Mononuclear cell (primary cell): ENCODE results near the gene LKAAEAR1. TPM values are rescaled to one million over a fixed set of nuclear protein-coding genes. Genes with fewer than 3 reads are reported as not detected.

Source experiments
- H3K27me3 ChIP-seq: 2 replicates; pipeline ENCODE4 v1.6.0; 2011; ENCODE audit warnings: low read length, control low read depth; ENCODE audit not compliant: insufficient read depth
- H3K4me1 ChIP-seq: 2 replicates; pipeline ENCODE4 v1.5.1; 2011; ENCODE audit warnings: mild to moderate bottlenecking, low read length, control low read depth; ENCODE audit not compliant: insufficient read depth
- H3K4me3 ChIP-seq: 2 replicates; pipeline ENCODE4 v1.5.1; 2011; ENCODE audit warnings: mild to moderate bottlenecking, low read length, moderate library complexity
- H3K9me3 ChIP-seq: 2 replicates; pipeline ENCODE4 v1.5.1; 2011; ENCODE audit warnings: low read depth, mild to moderate bottlenecking, control low read depth, low read length
- total RNA-seq: library from RNA; depleted of rRNA; stranded (reverse); fragments of >200 nt; gene quantifications from one replicate; pipeline ENCODE4 v1.2.3, GENCODE V29; 2012

LKAAEAR1 gene
- total RNA-seq, 1 donor: 0.42 TPM

DNA sequence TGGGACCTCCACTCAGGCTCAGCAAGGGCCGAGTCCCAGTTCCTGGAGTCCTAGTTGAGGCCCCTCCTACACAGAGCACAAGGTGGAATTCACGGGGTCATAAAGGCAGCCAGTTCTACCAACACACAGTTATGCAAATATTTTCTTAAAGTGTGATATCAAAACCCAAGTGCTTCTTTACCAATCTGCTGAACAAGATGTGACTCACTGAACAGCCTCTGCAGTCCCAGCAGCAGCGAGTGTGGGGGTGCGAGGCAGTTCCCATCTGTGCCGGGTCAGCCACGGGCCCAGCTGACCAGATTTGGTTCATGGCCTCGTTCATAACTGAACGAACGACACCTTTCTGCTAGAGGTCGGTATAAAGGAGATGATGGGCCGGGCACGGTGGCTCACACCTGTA is 25.7 kb downstream of the LKAAEAR1 start:
- Histone ChIP-seq H3K4me1 (peaks cover 20% of the 10 kb centered on the region), H3K9me3 (no peaks in the 10 kb centered on the region), H3K4me3 (no peak overlapping the region), H3K27me3 (no peaks in the 10 kb centered on the region)

DNA sequence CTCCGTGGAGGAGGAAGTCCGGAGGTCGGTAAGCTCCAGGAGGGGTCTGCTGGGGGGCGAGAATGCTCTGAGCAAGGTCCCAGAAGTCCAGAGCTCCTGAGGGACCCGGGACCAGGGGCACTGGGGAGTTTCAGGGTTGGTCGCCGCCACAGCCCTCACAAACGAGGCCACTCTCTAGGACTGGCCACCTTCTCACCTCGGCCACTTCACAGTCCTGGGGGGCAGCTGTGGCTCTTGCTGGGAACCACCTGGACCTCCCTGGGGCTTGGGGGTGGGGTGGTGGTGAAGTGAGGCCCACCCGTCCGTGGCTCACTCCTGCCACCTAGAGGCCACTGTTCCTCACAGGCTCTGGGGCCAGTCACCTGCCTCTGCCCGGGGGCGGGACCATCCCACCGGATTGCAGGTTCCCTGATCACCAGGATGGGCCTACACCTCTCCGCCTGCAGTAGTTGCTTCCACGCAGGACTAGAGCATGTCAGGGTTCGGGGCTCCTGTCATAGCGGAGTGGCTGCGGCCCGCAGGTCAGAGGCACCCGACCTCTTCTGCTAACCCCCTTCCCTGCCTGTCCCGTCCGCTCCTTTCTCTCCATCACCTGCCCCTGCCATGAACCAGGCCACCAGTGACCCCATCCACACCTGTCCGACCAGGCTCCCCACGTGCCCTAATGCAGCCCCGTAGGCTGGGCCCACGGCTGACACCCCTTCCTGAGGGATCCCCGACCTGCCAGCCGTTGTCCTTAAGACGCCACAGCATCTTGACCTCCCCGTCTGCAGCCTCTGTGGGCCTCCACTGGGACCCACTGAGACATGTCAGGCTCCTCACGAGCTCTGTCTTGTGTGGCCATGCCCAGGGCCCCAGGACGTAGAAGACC is 26.3 kb downstream of the LKAAEAR1 start:
- Histone ChIP-seq H3K27me3 (no peaks in the 10 kb centered on the region), H3K4me3 (no peak overlapping the region), H3K9me3 (no peaks in the 10 kb centered on the region), H3K4me1 (peaks cover 17% of the 10 kb centered on the region)

DNA sequence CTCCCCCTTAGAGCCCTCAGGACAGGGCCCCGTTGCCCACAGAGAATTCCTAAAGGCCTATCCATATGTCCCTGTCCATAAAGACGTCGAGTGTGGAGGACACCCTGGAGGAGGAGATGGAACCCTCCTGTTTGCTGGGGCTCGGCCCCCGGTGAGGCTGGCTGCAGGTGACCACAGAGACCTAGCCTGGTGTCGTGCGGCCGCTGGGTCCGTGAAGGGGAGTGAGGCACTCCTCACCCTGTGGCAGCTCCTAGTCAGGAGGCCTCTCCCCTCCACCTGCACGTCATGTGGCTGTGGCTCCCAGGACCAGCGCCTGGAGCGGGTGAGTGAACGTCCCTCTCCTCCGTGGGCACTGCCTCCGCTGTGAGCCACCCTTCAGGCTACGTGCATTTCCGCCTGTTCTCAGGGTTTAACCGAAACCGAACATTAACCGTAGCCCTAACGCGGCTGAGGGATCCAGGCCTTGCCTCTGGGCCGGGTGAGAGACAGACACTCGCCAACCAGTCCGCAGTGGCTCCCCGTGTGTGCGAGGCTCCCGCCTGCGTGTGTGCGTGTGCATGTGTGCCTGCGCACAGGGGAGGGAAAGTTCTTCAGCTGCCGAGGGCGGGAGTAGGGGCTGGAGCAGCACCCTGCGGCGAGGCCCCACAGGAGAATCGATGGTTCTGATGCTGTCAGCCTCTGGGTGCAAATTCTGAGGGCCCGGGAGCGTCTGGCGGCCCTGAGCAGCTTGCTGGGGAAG is 27.1 kb downstream of the LKAAEAR1 start:
- H3K27me3 ChIP-seq: no peaks in the 10 kb centered on the region
- H3K4me3 ChIP-seq: no peak overlapping the region
- peaks cover 9% of the 10 kb centered on the region for H3K4me1 ChIP-seq
- no peaks in the 10 kb centered on the region for H3K9me3 ChIP-seq

DNA sequence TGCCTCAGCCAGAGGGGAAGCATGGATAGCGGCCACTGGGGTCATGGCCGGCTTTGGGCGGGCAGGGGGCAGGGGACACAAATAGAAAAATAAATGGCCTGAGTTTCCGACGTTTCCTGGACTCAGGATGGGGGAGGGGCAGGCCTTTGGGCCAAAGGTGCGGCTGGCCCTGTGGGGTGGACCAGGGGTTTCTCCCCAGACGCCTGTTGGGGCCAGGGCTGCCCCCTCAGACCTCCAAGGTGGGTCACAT is 27.6 kb downstream of the LKAAEAR1 start:
- no peaks in the 10 kb centered on the region for H3K9me3 ChIP-seq
- H3K4me1 ChIP-seq: peaks cover 9% of the 10 kb centered on the region
- H3K27me3 ChIP-seq: peaks cover 3% of the 10 kb centered on the region
- no peak overlapping the region for H3K4me3 ChIP-seq

DNA sequence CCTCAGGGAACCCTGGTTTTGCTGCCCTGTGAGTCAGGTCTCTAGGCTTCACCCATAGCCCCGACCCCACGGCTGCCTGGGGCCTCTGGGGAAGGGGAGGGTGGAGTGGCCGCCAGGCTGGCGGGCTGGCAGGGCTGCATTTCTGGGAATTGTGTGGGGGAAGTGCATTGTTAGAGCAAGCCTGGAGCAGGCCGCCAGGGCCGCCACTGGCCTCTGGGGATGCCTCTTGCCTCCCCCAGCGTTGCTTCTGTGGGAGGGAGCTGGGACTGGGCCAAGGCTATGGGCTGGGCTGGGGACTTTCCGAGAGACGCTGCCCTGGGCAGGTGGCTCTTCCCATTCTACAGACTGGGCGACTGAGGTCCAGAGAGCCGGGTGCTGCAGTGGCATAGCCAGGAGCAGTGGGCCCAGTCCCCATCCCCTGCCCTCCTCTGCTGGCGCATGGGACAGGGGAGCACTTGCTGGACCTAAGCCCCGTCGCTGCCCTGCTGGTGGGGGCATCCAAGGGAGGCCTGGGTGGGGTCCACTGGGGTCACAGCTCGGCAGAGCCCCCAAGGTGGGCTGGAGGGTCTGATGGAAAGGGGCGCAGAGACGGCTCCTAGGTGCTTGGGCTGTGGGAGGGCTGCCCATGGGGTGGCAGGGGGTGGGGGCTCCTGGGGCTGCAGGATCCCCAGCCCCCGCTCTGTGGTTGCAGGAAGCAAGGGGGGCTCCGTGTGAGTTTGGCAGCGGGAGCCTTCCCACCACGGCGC is 28.1 kb downstream of the LKAAEAR1 start:
- Histone ChIP-seq H3K4me1 (peaks cover 9% of the 10 kb centered on the region), H3K27me3 (peaks cover 8% of the 10 kb centered on the region), H3K9me3 (no peaks in the 10 kb centered on the region), H3K4me3 (no peak overlapping the region)

DNA sequence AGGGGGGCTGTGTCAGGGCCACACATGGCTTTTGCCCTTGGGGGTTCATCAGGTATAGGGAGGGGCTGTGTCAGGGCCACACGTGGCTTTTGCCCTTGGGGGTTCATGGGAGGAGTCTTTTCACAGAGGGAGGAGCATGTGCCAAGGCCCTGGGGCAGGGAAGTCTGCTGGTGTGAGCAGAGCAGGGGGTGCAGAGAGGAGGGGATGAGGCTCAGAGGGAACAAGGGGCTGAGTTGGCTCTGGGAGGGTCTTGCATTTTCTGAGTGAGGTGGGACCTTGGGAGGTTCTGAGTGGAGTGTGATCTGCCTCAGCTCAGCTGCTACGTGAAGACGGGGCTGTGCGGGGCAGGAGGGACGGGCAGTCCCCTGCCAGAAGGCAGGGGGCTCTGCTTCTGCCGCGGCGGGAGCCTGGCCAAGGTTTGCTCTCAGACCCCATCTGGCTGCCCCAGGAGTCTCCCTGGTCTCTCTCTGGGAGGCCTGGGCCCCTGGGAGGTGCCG is 28.8 kb downstream of the LKAAEAR1 start:
- peaks cover 9% of the 10 kb centered on the region for H3K4me1 ChIP-seq
- no peak overlapping the region for H3K4me3 ChIP-seq
- H3K27me3 ChIP-seq: peaks cover 14% of the 10 kb centered on the region
- no peaks in the 10 kb centered on the region for H3K9me3 ChIP-seq

DNA sequence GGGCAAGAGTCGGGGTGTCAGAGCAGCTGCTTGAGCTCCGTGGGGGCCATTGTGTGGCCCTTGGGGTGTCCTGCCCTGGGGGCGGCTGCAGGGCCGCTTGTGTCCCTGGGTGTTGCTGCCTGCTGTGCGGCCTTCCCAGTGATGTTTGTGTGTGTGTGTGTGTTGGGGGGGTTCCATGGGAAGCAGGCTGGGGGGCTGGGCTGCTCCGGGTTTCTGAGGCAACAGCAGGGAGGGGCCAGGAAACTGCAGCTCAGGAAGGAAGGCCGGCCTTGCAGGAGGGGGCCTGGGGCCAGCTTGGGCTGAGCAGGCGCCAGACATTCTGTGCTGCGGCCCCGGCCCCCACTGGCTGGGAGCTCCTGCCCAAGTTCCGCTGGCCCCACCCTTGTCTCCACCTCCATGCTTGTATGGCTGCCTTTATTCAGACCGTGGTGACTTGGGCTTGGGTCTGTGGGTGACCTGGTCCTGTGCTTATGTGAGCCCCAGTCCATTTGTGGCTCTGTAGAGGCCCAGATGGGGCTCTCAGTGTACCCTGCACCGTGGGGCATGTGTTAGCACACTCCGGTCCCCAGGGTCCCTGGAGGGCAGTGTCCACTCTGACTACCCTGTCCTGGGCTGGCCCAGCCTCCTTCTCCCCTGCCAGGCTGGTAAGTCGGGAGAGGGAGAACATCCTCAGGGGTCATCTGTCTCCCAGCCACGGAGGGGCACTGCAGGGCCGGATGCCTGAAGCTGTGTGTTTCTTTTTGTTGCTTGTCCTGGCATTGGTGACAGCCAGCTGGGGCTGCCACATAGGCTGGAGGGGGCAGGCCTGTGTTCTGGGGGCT is 30.1 kb downstream of the LKAAEAR1 start:
- peaks cover 22% of the 10 kb centered on the region for H3K27me3 ChIP-seq
- H3K9me3 ChIP-seq: no peaks in the 10 kb centered on the region
- no peak overlapping the region for H3K4me3 ChIP-seq
- H3K4me1 ChIP-seq: peaks cover 9% of the 10 kb centered on the region

DNA sequence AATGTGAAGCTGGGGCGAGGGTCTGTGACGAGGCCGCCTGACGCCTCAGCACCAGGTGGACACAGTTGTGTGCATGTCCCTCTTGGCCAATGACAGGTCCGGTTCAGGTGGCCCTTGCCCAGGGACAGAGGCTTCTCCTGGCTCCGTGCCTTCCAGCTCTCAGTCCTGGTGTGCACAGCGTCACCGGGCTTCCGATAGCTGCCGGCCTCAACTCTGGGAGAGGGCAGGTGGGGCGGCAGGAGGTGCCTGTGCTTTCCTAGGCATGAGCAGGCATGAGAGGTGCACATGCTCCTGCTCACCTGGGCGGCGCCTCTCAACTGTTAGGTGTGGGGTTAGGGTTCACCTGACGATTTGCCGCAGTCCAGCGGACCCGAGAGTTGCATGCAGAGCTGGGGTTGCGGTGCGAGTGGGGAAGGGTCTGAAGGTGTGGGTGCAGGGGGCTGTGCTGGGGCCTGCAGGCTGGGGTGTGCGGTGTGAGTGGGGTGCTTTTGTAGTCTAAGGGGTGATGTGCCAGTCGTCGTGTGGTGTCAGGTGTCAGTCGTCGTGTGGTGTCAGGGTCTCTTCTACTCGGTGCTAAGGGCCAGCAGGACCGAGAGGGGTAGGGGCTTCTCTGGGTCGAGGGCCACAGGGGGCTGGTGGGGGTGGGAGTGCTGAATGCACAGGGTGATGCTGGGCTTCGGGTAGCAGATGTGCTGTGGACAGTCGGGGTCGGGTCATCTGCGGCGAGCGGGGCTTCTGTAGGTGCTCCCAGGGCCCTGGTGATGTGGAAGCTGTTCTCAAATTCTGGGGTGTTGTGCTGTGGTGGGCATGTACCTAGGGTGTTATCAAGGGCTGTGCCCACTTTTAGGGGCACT is 31.0 kb downstream of the LKAAEAR1 start:
- peaks cover 22% of the 10 kb centered on the region for H3K27me3 ChIP-seq
- no peaks in the 10 kb centered on the region for H3K9me3 ChIP-seq
- peaks cover 9% of the 10 kb centered on the region for H3K4me1 ChIP-seq
- H3K4me3 ChIP-seq: no peak overlapping the region

DNA sequence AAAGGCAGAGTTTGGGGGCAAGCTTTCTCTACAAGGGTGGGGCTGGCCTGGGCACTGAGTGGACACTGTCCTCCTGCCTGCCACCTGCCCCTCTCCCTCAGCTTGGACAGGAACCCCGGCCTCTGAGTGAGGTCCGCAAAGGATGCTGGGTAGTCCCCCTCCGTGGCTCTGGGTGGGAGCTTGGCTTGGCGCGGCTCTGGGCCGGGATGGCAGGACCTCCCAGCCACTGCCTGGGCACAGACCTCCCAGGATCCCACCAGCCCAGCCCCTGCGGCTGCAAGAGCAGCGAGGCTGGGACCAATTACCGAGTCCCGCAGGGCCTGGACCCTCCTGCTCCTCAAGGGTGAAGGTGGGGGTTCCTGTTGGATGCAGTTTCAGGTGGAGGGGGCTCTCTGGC is 31.9 kb downstream of the LKAAEAR1 start:
- no peak overlapping the region for H3K4me3 ChIP-seq
- no peaks in the 10 kb centered on the region for H3K9me3 ChIP-seq
- H3K27me3 ChIP-seq: peaks cover 30% of the 10 kb centered on the region
- peaks cover 2% of the 10 kb centered on the region for H3K4me1 ChIP-seq

DNA sequence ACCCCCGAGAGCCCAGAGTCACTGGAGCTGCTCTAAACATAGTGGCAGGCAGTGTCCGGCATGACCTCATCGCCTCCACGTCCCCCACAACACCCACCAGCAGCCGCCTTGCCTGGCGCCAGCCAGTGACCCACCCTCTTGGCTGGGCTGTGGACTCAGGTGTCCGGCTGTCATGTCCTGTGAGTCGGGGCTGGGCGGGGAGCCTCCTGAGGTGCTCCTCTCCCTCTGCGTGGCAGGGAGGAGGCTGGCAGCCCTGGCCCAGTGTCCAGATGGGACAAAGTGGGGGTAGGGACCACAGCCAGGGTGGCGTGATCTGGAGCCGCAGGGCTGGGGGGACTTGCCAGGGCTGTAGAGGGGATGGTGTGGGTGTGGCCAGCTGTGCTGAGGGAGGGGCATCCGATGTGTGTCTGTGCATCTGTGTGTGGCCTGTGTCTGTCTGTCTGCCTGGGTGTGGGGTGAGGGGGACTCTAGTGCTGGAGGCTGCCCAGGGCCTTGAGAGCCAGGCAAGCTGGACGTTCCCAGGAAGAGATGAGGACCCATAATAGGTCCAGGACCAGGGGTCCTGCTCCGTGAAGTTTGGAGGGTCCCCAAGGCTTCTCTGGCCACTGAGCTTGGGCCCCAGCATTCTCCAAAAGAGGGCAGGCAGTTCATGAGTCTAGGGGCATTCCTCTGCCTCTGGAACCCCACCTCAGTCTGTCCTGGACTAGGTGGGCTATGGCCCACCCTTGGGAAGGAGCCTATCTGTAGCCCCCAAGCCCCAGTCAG is 32.5 kb downstream of the LKAAEAR1 start:
- H3K9me3 ChIP-seq: no peaks in the 10 kb centered on the region

DNA sequence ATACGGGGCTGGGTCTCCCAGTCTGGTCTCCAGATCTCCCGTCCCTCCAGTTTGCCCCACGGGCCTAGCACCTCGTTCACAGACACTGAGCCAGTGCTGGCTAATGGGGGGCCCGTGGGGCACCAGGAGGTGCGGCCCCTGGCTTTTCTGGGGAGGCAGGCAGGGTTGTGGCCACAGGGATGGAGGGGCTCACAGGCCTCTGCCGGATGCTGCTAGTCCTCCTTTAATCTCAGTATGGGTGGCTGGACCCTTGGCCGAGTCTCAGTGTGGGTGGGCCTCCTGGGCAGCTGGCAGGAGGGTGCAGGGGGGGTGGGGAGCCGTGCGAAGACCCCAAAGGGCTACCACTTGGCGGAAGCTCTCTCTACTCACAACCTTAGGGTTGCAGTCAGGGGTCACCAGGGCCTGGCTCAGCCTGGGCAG is 33.2 kb downstream of the LKAAEAR1 start:
- Histone ChIP-seq H3K27me3 (peaks cover 35% of the 10 kb centered on the region), H3K4me1 (no peaks in the 10 kb centered on the region), H3K4me3 (no peak overlapping the region), H3K9me3 (no peaks in the 10 kb centered on the region)

More for the DNA sequence above, 32.5 kb downstream of the LKAAEAR1 start:
- Histone ChIP-seq H3K4me1 (no peaks in the 10 kb centered on the region), H3K4me3 (no peak overlapping the region), H3K27me3 (peaks cover 32% of the 10 kb centered on the region)

DNA sequence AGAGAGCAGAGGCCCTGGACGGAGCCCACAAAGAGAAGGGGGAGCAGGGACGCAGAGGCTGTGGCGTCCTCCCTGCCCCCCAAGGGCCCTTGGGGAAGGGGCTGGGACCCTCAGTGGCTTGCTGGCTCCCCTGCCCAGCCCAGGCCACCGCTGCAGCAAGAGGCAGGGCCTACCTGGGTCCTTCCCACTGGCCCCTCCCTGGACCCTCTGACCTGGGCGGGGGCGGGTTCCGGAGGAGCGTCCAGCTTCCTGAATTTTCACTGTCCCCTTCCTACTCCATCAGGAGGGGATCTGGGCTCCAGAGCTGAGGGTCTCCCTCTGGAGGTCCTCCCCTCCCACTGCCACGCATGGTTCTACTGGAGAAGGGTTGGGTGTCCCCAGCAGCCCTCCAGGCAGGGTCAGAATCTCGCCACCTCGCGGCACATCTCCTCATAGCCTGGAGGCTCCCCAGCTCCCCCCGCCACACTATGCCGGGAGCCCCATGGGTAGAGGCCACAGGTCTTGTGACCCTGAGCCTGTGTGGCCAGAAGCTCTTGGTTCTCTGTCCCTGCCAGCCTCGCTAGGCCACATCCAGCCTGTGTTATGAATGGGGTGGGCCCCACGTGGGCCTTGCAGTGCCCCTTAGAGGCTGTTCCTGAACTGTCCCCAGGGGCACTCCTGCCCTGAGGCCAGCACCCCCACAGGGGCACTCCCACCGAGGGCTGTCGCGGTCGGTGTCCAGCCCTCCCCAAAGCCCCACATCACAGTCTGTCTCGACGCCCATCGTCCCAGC is 33.8 kb downstream of the LKAAEAR1 start:
- H3K27me3 ChIP-seq: peaks cover 37% of the 10 kb centered on the region

DNA sequence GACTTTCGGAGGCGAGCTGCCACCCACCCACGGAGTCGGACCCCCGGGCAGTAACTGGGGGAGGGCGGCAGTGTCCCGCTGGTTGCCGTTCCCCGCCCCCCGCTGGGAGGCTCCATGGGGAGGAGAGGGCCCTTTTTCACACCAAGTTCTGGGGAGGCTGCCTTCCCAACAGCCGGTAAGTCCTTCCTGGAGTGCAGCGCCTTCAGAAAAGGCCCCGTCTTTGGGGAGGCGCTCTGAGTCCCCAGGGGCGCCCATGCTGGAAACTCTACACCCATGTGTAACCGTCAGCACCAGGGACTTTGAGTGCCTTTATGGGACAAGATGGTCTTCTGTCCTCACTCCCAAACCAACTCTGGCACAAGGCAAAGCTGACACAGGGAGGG is 34.3 kb downstream of the LKAAEAR1 start:
- Histone ChIP-seq H3K9me3 (no peaks in the 10 kb centered on the region), H3K4me3 (no peak overlapping the region), H3K4me1 (no peaks in the 10 kb centered on the region), H3K27me3 (peaks cover 37% of the 10 kb centered on the region)

More for the DNA sequence above, 33.8 kb downstream of the LKAAEAR1 start:
- no peak overlapping the region for H3K4me3 ChIP-seq
- H3K4me1 ChIP-seq: no peaks in the 10 kb centered on the region
- H3K9me3 ChIP-seq: no peaks in the 10 kb centered on the region
